Measurements from ENCODE around the gene ITGB3.

DNA sequence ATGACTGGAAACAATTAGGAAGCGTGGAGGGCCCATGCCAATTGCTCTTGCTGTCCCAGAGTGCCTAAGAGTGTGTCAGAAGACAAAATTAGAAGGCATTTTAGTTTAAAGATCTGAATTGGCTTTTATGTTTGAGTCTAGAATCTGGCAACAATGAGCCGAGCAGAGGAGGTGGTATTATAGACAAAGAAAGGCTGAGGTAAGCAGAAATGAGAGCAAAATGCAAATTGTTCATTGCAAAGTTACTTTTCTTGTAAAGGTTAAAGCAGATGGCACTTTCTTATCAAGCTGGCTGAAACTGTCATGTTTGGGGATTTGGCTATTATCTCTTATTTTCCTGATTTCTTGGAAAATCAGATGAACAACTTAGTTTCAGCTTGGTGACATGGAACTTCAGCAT, 41.2 kb upstream of the ITGB3 start:
- TF ChIP-seq EZH2 (IDR thresholded peaks at IDR 0.05; ENCODE audit: insufficient read depth, poor library complexity, severe bottlenecking), result no peak
- no peak for TF ChIP-seq EZH2phosphoT487 (IDR thresholded peaks at IDR 0.05; ENCODE audit: insufficient read depth, low read depth)

Measured in GM23248 (cell line).